ENCODE results near the gene RTEL1. TPM values are rescaled to one million over a fixed set of nuclear protein-coding genes. Genes with fewer than 3 reads are reported as not detected.
A peak's percentile ranks its signal among the peaks of the same experiment; 100 is the strongest.

The RTEL1 gene
- total and polyA plus RNA-seq, 3 donors from 2014 or later = 34.2 to 84.6 (median 56.8) TPM

GRCh38 chr20:63698739-63699465 is 40.8 kb downstream of the RTEL1 start:
- intact Hi-C loops (cut with DNase I; ENCODE audit: low total_unique reads) = no loop called here
- H3K4me3 ChIP-seq = no peak overlapping the region
- peaks cover 19% of the 10 kb centered on the region for H3K4me1 ChIP-seq
- H3K9me3 ChIP-seq = no peaks in the 10 kb centered on the region
- H3K27me3 ChIP-seq = no peaks in the 10 kb centered on the region
- no peak for TF ChIP-seq CTCF (IDR thresholded peaks at IDR 0.05)
- TF ChIP-seq POLR2A (IDR thresholded peaks at IDR 0.05) = no peak
- H3K36me3 ChIP-seq (ENCODE audit: low read depth, missing control alignments) = no peaks in the 10 kb centered on the region
- H3K27ac ChIP-seq = peak overlapping the region in 1 of 2 donors; percentile 25
- WGBS, 2 donors = 25 to 35% methylated on average over 2 to 19 of the region's 19 CpGs
- no peak for DNase-seq

GRCh38 chr20:63699466-63700198 is 41.5 kb downstream of the RTEL1 start:
- no peaks in the 10 kb centered on the region for H3K27me3 ChIP-seq
- intact Hi-C loops (cut with DNase I; ENCODE audit: low total_unique reads) = no loop called here
- H3K4me3 ChIP-seq = no peak overlapping the region
- WGBS, 2 donors = 71 to 85% methylated on average over 17 to 22 of the region's 24 CpGs
- H3K4me1 ChIP-seq = peaks cover 19% of the 10 kb centered on the region
- no peak for TF ChIP-seq POLR2A (IDR thresholded peaks at IDR 0.05)
- TF ChIP-seq CTCF (IDR thresholded peaks at IDR 0.05) = no peak
- H3K27ac ChIP-seq = peak overlapping the region in 1 of 2 donors; percentile 25
- H3K9me3 ChIP-seq = no peaks in the 10 kb centered on the region
- DNase-seq = no peak
- H3K36me3 ChIP-seq (ENCODE audit: low read depth, missing control alignments) = no peaks in the 10 kb centered on the region

- no peak overlapping the region for H3K27ac ChIP-seq
- no peaks in the 10 kb centered on the region for H3K36me3 ChIP-seq (ENCODE audit: low read depth, missing control alignments)
- intact Hi-C loops (cut with DNase I; ENCODE audit: low total_unique reads) = no loop called here
Observed at GRCh38 chr20:63700199-63701050, 42.3 kb downstream of the RTEL1 start.

GRCh38 chr20:63701051-63701328 is 42.9 kb downstream of the RTEL1 start:
- intact Hi-C loops (cut with DNase I; ENCODE audit: low total_unique reads) = no loop called here
- H3K4me1 ChIP-seq = peaks cover 19% of the 10 kb centered on the region
- TF ChIP-seq POLR2A (IDR thresholded peaks at IDR 0.05) (no peak), CTCF (IDR thresholded peaks at IDR 0.05) (no peak)
- H3K27me3 ChIP-seq = no peaks in the 10 kb centered on the region
- H3K4me3 ChIP-seq = no peak overlapping the region
- 89 to 90% methylated on average over 3 to 5 of the region's 5 CpGs for WGBS, 2 donors
- no peak overlapping the region for H3K27ac ChIP-seq
- DNase-seq = no peak
- H3K9me3 ChIP-seq = no peaks in the 10 kb centered on the region
- no peaks in the 10 kb centered on the region for H3K36me3 ChIP-seq (ENCODE audit: low read depth, missing control alignments)

More at GRCh38 chr20:63700199-63701050, 42.3 kb downstream of the RTEL1 start:
- TF ChIP-seq CTCF (IDR thresholded peaks at IDR 0.05) (no peak), POLR2A (IDR thresholded peaks at IDR 0.05) (no peak)
- DNase-seq = no peak
- Histone ChIP-seq H3K4me3 (no peak overlapping the region), H3K4me1 (peaks cover 19% of the 10 kb centered on the region), H3K27me3 (no peaks in the 10 kb centered on the region), H3K9me3 (no peaks in the 10 kb centered on the region)
- 77 to 87% methylated on average over 8 to 43 of the region's 43 CpGs for WGBS, 2 donors

All from testis (tissue), 3 donors.